HepG2 (cell line): ENCODE results near the gene UTS2R. TPM values are rescaled to one million over a fixed set of nuclear protein-coding genes. Genes with fewer than 3 reads are reported as not detected.

ENCODE experiments used
- CCAR2 ChIP-seq: fragments of 200-400 bp; formaldehyde crosslinking; optimal IDR thresholded peaks from 2 replicates; pipeline ENCODE3; 2018; ENCODE audit warnings: low read depth, mild to moderate bottlenecking, low read length, moderate library complexity
- EP300 ChIP-seq, 3 experiments: sonication (generic) in 1 of 3; formaldehyde crosslinking in 1 of 3; IDR thresholded peaks; 2 replicates each; pipeline versions ENCODE4 v1.5.1 to v1.6.1; 2011 to 2020; ENCODE audit warnings: low read depth in 2 of 3, low read length in 2 of 3, borderline replicate concordance in 1 of 3, improper control_type of control experiment in 1 of 3, mild to moderate bottlenecking in 1 of 3, missing genetic modification reagents in 1 of 3, moderate library complexity in 1 of 3
- HIVEP1 ChIP-seq: sonication (generic); formaldehyde crosslinking; IDR thresholded peaks from 2 replicates; pipeline ENCODE4 v1.4.0; 2020; ENCODE audit warnings: mild to moderate bottlenecking, missing genetic modification reagents
- IKZF1 ChIP-seq: fragments of 450-650 bp; IDR thresholded peaks from 2 replicates; pipeline ENCODE4 v1.7.1; 2016
- MXI1 ChIP-seq: IDR thresholded peaks from 3 replicates; pipeline ENCODE4 v1.6.1; 2012; ENCODE audit warnings: low read depth, low read length, inconsistent platforms, borderline replicate concordance
- POGZ ChIP-seq: sonication (generic); formaldehyde crosslinking; IDR thresholded peaks from 2 replicates; pipeline ENCODE4 v1.4.0; 2020; ENCODE audit warnings: mild to moderate bottlenecking, missing genetic modification reagents
- SAP130 ChIP-seq: IDR thresholded peaks from 2 replicates; pipeline ENCODE4 v1.6.1; 2016; ENCODE audit warnings: low read depth
- SNRNP70 ChIP-seq: fragments of 200-400 bp; formaldehyde crosslinking; IDR thresholded peaks from 2 replicates; pipeline ENCODE4 v1.6.1; 2017; ENCODE audit warnings: mild to moderate bottlenecking, low read depth, low read length, moderate library complexity
- TGIF2 ChIP-seq: IDR thresholded peaks from 2 replicates; pipeline ENCODE4 v1.6.1; 2016; ENCODE audit warnings: control low read depth, missing compliant biosample characterization
- THYN1 ChIP-seq: sonication (generic); formaldehyde crosslinking; IDR thresholded peaks from 2 replicates; pipeline ENCODE4 v1.8.1; 2023; ENCODE audit warnings: low read depth, mild to moderate bottlenecking, moderate library complexity, missing genetic modification reagents, borderline replicate concordance
- ZNF550 ChIP-seq: sonication (generic); formaldehyde crosslinking; IDR thresholded peaks from 2 replicates; pipeline ENCODE4 v1.4.0; 2020; ENCODE audit warnings: mild to moderate bottlenecking, missing genetic modification reagents, borderline replicate concordance
- ZNF775 ChIP-seq: sonication (generic); formaldehyde crosslinking; IDR thresholded peaks from 2 replicates; pipeline ENCODE4 v1.4.0; 2020; ENCODE audit warnings: missing genetic modification reagents, mild to moderate bottlenecking, moderate library complexity, borderline replicate concordance
- polyA plus RNA-seq, 8 experiments: library from polyadenylated mRNA; depleted of rRNA in 3 of 8; stranded (reverse) in 7 of 8; unstranded in 1 of 8; fragments of >200 nt; fragmentation: Illumina TruSeq in 4 of 8; extraction: Trizol in 4 of 8; gene quantifications; 2 replicates each; pipeline versions ENCODE4 v1.2.1 to v1.2.3, GENCODE V29; 2011 to 2016; ENCODE audit warnings: low read depth in 4 of 8, missing spikeins in 1 of 8, mixed read lengths in 1 of 8; ENCODE audit not compliant: insufficient read depth in 1 of 8
- total RNA-seq, 5 experiments: library from RNA; depleted of rRNA; stranded (reverse); fragments of >200 nt; fragmentation: Illumina TruSeq; extraction: Trizol; gene quantifications; 2 replicates each; pipeline ENCODE4 v1.2.3, GENCODE V29; 2016; ENCODE audit warnings: low read depth in 1 of 5
- TF ChIP-seq, protein P1 (sequence below): sonication (generic); formaldehyde crosslinking; IDR thresholded peaks from 2 replicates; pipeline ENCODE4 v1.5.1; 2020; ENCODE audit warnings: mild to moderate bottlenecking, missing genetic modification reagents, moderate library complexity
- TF ChIP-seq, protein P2 (sequence below): sonication (generic); formaldehyde crosslinking; IDR thresholded peaks from 2 replicates; pipeline ENCODE4 v1.4.0; 2020; ENCODE audit warnings: mild to moderate bottlenecking, missing genetic modification reagents
- TF ChIP-seq, protein P3 (sequence below): IDR thresholded peaks from 2 replicates; pipeline ENCODE4 v1.6.1; 2016; ENCODE audit warnings: missing biosample characterization, missing genetic modification reagents, low read depth
- TF ChIP-seq, protein P4 (sequence below): sonication (generic); formaldehyde crosslinking; IDR thresholded peaks from 2 replicates; pipeline ENCODE4 v1.9.0; 2022; ENCODE audit warnings: missing genetic modification reagents, mild to moderate bottlenecking, borderline replicate concordance

Gene UTS2R
- total and polyA plus RNA-seq, 2 of the 13 experiments (the other 11 are each of a cell fraction or from before 2014, with no cell fraction given): 0.13 to 0.15 TPM

GRCh38 chr17:82342361-82343079 is 29.0 kb upstream of the UTS2R start (continued):
- TF ChIP-seq CCAR2 (no peak), ZNF550 (CRISPR knock-in tag) (no peak), TGIF2 (CRISPR knock-in tag) (peak; percentile 83; the same call in 1 of the 2 replicates), EP300 (IDR thresholded peaks at IDR 0.05; ENCODE audit: low read depth in 2 of 2, low read length in 2 of 2) (0 out of 4 replicates have a peak, but pooled peaks of 1 of the 2 experiments have one; percentile 10), EP300 (CRISPR knock-in tag; IDR thresholded peaks at IDR 0.05; ENCODE audit: borderline replicate concordance) (no peak), IKZF1 (no peak), SAP130 (CRISPR knock-in tag) (no peak), MXI1 (no peak), HIVEP1 (0 out of 2 replicates have a peak, but pooled peaks have one; percentile 17), ZNF775 (CRISPR knock-in tag) (no peak), THYN1 (no peak), POGZ (no peak), SNRNP70 (no peak)
- TF ChIP-seq, protein P1, sequence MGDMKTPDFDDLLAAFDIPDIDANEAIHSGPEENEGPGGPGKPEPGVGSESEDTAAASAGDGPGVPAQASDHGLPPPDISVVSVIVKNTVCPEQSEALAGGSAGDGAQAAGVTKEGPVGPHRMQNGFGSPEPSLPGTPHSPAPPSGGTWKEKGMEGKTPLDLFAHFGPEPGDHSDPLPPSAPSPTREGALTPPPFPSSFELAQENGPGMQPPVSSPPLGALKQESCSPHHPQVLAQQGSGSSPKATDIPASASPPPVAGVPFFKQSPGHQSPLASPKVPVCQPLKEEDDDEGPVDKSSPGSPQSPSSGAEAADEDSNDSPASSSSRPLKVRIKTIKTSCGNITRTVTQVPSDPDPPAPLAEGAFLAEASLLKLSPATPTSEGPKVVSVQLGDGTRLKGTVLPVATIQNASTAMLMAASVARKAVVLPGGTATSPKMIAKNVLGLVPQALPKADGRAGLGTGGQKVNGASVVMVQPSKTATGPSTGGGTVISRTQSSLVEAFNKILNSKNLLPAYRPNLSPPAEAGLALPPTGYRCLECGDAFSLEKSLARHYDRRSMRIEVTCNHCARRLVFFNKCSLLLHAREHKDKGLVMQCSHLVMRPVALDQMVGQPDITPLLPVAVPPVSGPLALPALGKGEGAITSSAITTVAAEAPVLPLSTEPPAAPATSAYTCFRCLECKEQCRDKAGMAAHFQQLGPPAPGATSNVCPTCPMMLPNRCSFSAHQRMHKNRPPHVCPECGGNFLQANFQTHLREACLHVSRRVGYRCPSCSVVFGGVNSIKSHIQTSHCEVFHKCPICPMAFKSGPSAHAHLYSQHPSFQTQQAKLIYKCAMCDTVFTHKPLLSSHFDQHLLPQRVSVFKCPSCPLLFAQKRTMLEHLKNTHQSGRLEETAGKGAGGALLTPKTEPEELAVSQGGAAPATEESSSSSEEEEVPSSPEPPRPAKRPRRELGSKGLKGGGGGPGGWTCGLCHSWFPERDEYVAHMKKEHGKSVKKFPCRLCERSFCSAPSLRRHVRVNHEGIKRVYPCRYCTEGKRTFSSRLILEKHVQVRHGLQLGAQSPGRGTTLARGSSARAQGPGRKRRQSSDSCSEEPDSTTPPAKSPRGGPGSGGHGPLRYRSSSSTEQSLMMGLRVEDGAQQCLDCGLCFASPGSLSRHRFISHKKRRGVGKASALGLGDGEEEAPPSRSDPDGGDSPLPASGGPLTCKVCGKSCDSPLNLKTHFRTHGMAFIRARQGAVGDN: peak; percentile 82
- TF ChIP-seq, protein P2, sequence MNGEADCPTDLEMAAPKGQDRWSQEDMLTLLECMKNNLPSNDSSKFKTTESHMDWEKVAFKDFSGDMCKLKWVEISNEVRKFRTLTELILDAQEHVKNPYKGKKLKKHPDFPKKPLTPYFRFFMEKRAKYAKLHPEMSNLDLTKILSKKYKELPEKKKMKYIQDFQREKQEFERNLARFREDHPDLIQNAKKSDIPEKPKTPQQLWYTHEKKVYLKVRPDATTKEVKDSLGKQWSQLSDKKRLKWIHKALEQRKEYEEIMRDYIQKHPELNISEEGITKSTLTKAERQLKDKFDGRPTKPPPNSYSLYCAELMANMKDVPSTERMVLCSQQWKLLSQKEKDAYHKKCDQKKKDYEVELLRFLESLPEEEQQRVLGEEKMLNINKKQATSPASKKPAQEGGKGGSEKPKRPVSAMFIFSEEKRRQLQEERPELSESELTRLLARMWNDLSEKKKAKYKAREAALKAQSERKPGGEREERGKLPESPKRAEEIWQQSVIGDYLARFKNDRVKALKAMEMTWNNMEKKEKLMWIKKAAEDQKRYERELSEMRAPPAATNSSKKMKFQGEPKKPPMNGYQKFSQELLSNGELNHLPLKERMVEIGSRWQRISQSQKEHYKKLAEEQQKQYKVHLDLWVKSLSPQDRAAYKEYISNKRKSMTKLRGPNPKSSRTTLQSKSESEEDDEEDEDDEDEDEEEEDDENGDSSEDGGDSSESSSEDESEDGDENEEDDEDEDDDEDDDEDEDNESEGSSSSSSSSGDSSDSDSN: 0 out of 2 replicates have a peak, but pooled peaks have one; percentile 15
- TF ChIP-seq, protein P3, sequence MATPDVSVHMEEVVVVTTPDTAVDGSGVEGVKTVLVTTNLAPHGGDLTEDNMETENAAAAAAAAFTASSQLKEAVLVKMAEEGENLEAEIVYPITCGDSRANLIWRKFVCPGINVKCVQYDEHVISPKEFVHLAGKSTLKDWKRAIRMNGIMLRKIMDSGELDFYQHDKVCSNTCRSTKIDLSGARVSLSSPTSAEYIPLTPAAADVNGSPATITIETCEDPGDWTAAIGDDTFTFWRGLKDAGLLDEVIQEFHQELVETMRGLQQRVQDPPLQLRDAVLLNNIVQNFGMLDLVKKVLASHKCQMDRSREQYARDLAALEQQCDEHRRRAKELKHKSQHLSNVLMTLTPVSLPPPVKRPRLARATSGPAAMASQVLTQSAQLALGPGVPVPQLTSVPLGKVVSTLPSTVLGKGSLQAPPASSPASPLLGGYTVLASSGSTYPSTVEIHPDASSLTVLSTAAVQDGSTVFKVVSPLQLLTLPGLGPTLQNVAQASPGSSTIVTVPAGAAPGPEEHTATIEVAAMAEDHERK (CRISPR knock-in tag): no peak
- TF ChIP-seq, protein P4, sequence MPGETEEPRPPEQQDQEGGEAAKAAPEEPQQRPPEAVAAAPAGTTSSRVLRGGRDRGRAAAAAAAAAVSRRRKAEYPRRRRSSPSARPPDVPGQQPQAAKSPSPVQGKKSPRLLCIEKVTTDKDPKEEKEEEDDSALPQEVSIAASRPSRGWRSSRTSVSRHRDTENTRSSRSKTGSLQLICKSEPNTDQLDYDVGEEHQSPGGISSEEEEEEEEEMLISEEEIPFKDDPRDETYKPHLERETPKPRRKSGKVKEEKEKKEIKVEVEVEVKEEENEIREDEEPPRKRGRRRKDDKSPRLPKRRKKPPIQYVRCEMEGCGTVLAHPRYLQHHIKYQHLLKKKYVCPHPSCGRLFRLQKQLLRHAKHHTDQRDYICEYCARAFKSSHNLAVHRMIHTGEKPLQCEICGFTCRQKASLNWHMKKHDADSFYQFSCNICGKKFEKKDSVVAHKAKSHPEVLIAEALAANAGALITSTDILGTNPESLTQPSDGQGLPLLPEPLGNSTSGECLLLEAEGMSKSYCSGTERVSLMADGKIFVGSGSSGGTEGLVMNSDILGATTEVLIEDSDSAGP (CRISPR knock-in tag): peak; percentile 29; the same call in 1 of the 2 replicates
